Tibial artery (tissue), 4 donors: ENCODE data around the gene CSPG5.

Experiments
- DNase-seq, 2 donors: peaks; one replicate each; pipeline ENCODE4 v3.0.0-alpha.2; 2019
- H3K27ac ChIP-seq, 2 donors: fragments of 200-600 bp; sonication (generic) in 1 of 2; 1 replicate in 1 of 2; 2 replicates in 1 of 2; pipeline ENCODE4 v1.5.1; 2018 to 2019; ENCODE audit warnings: mild to moderate bottlenecking in 1 of 2
- H3K27me3 ChIP-seq, 2 donors: fragments of 200-600 bp; sonication (generic) in 1 of 2; one replicate each; pipeline versions ENCODE4 v1.5.1 to v1.6.0; 2016 to 2019
- H3K36me3 ChIP-seq, 3 donors: fragments of 200-600 bp; sonication (generic) in 2 of 3; one replicate each; pipeline ENCODE4 v1.5.1; 2016 to 2019; ENCODE audit warnings: mild to moderate bottlenecking in 2 of 3
- H3K4me1 ChIP-seq, 4 donors: fragments of 200-600 bp; sonication (generic) in 2 of 4; 1 replicate in 3 of 4; 2 replicates in 1 of 4; pipeline ENCODE4 v1.5.1; 2016 to 2019
- H3K4me3 ChIP-seq, 2 donors: fragments of 200-600 bp; sonication (generic) in 1 of 2; 1 replicate in 1 of 2; 2 replicates in 1 of 2; pipeline ENCODE4 v1.5.1; 2018 to 2019; ENCODE audit warnings: mild to moderate bottlenecking in 2 of 2
- H3K9me3 ChIP-seq, 3 donors: fragments of 200-600 bp; sonication (generic) in 1 of 3; one replicate each; pipeline ENCODE4 v1.5.1; 2016 to 2019
- CTCF ChIP-seq, 2 experiments: fragments of 200-600 bp in 1 of 2; fragments of 450-650 bp in 1 of 2; IDR thresholded peaks; one replicate each; pipeline ENCODE4 v1.5.1; 2017 to 2019; ENCODE audit warnings: antibody characterized with exemption in 2 of 2, mild to moderate bottlenecking in 1 of 2, moderate library complexity in 1 of 2
- intact Hi-C: fragments of 100-400 bp; cut with DNase I; formaldehyde crosslinking; loops from one replicate; pipeline ENCODE4 v1.15.0; 2023; ENCODE audit warnings: low total_unique reads

Gene CSPG5

GRCh38 chr3:47613722-47614121 is 35.1 kb upstream of the CSPG5 start:
- peaks cover 35 to 47% (median 40%) of the 10 kb centered on the region in 3 donors for H3K36me3 ChIP-seq
- no peak for DNase-seq
- no peak for TF ChIP-seq CTCF (IDR thresholded peaks at IDR 0.05)
- peak overlapping the region in 1 of 2 donors; percentile 66 for H3K27ac ChIP-seq
- intact Hi-C loops, result no loop called here
- no peaks in the 10 kb centered on the region for H3K9me3 ChIP-seq
- no peaks in the 10 kb centered on the region for H3K27me3 ChIP-seq
- no peak overlapping the region for H3K4me3 ChIP-seq
- H3K4me1 ChIP-seq, result peaks cover 0 to 44% (median 12%) of the 10 kb centered on the region in 4 donors

- Histone ChIP-seq H3K4me1 (peaks cover 0 to 44% (median 12%) of the 10 kb centered on the region in 4 donors), H3K27ac (peak overlapping the region; percentile 21 to 66)
- intact Hi-C loops, result no loop called here
These were observed 34.2 kb upstream of the CSPG5 start for GRCh38 chr3:47612879-47613278.

GRCh38 chr3:47612178-47612577 is 33.5 kb upstream of the CSPG5 start:
- Histone ChIP-seq H3K4me1 (peaks cover 0 to 44% (median 12%) of the 10 kb centered on the region in 4 donors), H3K36me3 (peaks cover 30 to 46% (median 34%) of the 10 kb centered on the region in 3 donors), H3K27me3 (no peaks in the 10 kb centered on the region), H3K27ac (peak overlapping the region; percentile 21 to 66), H3K9me3 (no peaks in the 10 kb centered on the region), H3K4me3 (no peak overlapping the region)
- no peak for DNase-seq
- TF ChIP-seq CTCF (IDR thresholded peaks at IDR 0.05), result no peak
- intact Hi-C loops, result no loop called here

More at GRCh38 chr3:47612879-47613278, 34.2 kb upstream of the CSPG5 start:
- Histone ChIP-seq H3K36me3 (peaks cover 35 to 47% (median 37%) of the 10 kb centered on the region in 3 donors), H3K27me3 (no peaks in the 10 kb centered on the region), H3K9me3 (no peaks in the 10 kb centered on the region), H3K4me3 (no peak overlapping the region)
- no peak for TF ChIP-seq CTCF (IDR thresholded peaks at IDR 0.05)
- no peak for DNase-seq

- no peak for DNase-seq
- H3K4me3 ChIP-seq, result no peak overlapping the region
- H3K27ac ChIP-seq, result peak overlapping the region in 1 of 2 donors; percentile 66
- intact Hi-C loops, result no loop called here
- H3K9me3 ChIP-seq, result no peaks in the 10 kb centered on the region
- H3K4me1 ChIP-seq, result peaks cover 0 to 44% (median 12%) of the 10 kb centered on the region in 4 donors
- H3K36me3 ChIP-seq, result peaks cover 24 to 45% (median 38%) of the 10 kb centered on the region in 3 donors
- no peak for TF ChIP-seq CTCF (IDR thresholded peaks at IDR 0.05)
- no peaks in the 10 kb centered on the region for H3K27me3 ChIP-seq
These were observed 32.9 kb upstream of the CSPG5 start for GRCh38 chr3:47611576-47611975.

GRCh38 chr3:47610583-47610982 is 31.9 kb upstream of the CSPG5 start:
- H3K27ac ChIP-seq, result no peak overlapping the region

More at GRCh38 chr3:47610583-47610982, 31.9 kb upstream of the CSPG5 start:
- H3K4me3 ChIP-seq, result no peak overlapping the region
- intact Hi-C loops, result no loop called here
- H3K4me1 ChIP-seq, result peaks cover 0 to 44% (median 12%) of the 10 kb centered on the region in 4 donors
- H3K27me3 ChIP-seq, result no peaks in the 10 kb centered on the region
- TF ChIP-seq CTCF (IDR thresholded peaks at IDR 0.05), result no peak
- no peaks in the 10 kb centered on the region for H3K9me3 ChIP-seq
- no peak for DNase-seq
- H3K36me3 ChIP-seq, result peaks cover 17 to 43% (median 38%) of the 10 kb centered on the region in 3 donors
